ENCODE measurements around the gene UFC1.

GRCh38 chr1:161160671-161161145 lies 6.9 kb downstream of the UFC1 start:
- no peak for TF ChIP-seq CTCF (IDR thresholded peaks at IDR 0.05; ENCODE audit: low read depth, low read length, poor library complexity, severe bottlenecking)
- no peak for TF ChIP-seq EZH2phosphoT487 (IDR thresholded peaks at IDR 0.05; ENCODE audit: borderline replicate concordance, low read length)

Measured in DOHH2 (cell line).